HepG2 (cell line): ENCODE measurements around the gene AKR7A2. TPM values are rescaled to one million over a fixed set of nuclear protein-coding genes. Genes with fewer than 3 reads are reported as not detected.
A peak's percentile ranks its signal among the peaks of the same experiment; 100 is the strongest.

Experiments
- ATAC-seq: fragments of 200-7000 bp; cut with Tn5 transposase; 3 replicates; pipeline ENCODE4 v1.9.1; 2020; ENCODE audit warnings: mild to moderate bottlenecking, moderate library complexity
- BruUV-seq: library from RNA; stranded (reverse); fragments of 400-500 nt; replicated peaks from 2 replicates; lab custom pipeline; 2021; lab: Mats Ljungman, UMichigan
- CTCF ChIA-PET: fragments of 300-600 bp; formaldehyde crosslinking; extraction: SDS; loops from one replicate; lab custom pipeline; 2021; ENCODE audit warnings: low total read pairs, inconsistent platforms, low intra/inter-chr PET ratio; lab: Yijun Ruan, JAX
- POLR2A ChIA-PET: fragments of 350-600 bp; sonication (Branson Sonifier 250); formaldehyde crosslinking; loops from one replicate; lab custom pipeline; 2020; ENCODE audit warnings: antibody characterized with exemption, inconsistent platforms; lab: Yijun Ruan, JAX
- DNase-seq: peaks from one replicate; pipeline ENCODE4 v3.0.0-alpha.2; 2015; ENCODE audit warnings: low spot score
- FAIRE-seq: peaks from 3 replicates; lab custom pipeline; 2011; peaks lifted over from hg19 to GRCh38; lab: Jason Lieb, UNC
- H2AFZ ChIP-seq: one replicate; pipeline ENCODE4 v1.6.1; 2011; ENCODE audit warnings: low read length, inconsistent platforms
- H3K27ac ChIP-seq: fragments of 300-600 bp; 3 replicates; pipeline ENCODE4 v1.8.0; 2011; ENCODE audit warnings: mixed run types, mild to moderate bottlenecking, mixed read lengths, low read length, inconsistent platforms; ENCODE audit not compliant: insufficient read depth; ENCODE audit errors: extremely low read length
- H3K27me3 ChIP-seq, 2 experiments: fragments of 200-600 bp in 1 of 2; 2 replicates in 1 of 2; 3 replicates in 1 of 2; pipeline versions ENCODE4 v1.6.0 to v1.8.0; 2011; ENCODE audit warnings: low read length in 2 of 2, mild to moderate bottlenecking in 2 of 2, moderate library complexity in 2 of 2, inconsistent platforms in 1 of 2; ENCODE audit not compliant: insufficient read depth in 2 of 2, control insufficient read depth in 1 of 2
- H3K36me3 ChIP-seq, 2 experiments: fragments of 200-600 bp in 1 of 2; replicated peaks in 1 of 2; 2 replicates in 1 of 2; 3 replicates in 1 of 2; pipeline versions ENCODE4 v1.5.1 to v1.8.0; 2011; ENCODE audit warnings: low read length in 2 of 2, inconsistent platforms in 1 of 2; ENCODE audit not compliant: insufficient read depth in 2 of 2, control insufficient read depth in 1 of 2
- H3K4me1 ChIP-seq: 2 replicates; pipeline ENCODE4 v1.5.1; 2012; ENCODE audit warnings: low read length, inconsistent platforms; ENCODE audit not compliant: insufficient read depth
- H3K4me2 ChIP-seq: 2 replicates; pipeline ENCODE4 v1.6.0; 2011; ENCODE audit warnings: low read depth, low read length, inconsistent platforms
- H3K4me3 ChIP-seq, 3 experiments: fragments of 200-600 bp in 1 of 3; sonication (generic), shearing (Covaris generic) in 1 of 3; replicated peaks in 1 of 3; 2 replicates each; pipeline ENCODE4 v1.5.1; 2011 to 2016; ENCODE audit warnings: low read length in 3 of 3, inconsistent platforms in 2 of 3, low read depth in 2 of 3, mild to moderate bottlenecking in 2 of 3, control low read depth in 1 of 3, mixed read lengths in 1 of 3; ENCODE audit not compliant: insufficient read depth in 1 of 3
- H3K79me2 ChIP-seq: one replicate; pipeline ENCODE4 v1.6.1; 2011; ENCODE audit warnings: low read length, inconsistent platforms; ENCODE audit not compliant: insufficient read depth
- H3K9ac ChIP-seq: 2 replicates; pipeline ENCODE4 v1.6.0; 2011; ENCODE audit warnings: mild to moderate bottlenecking, low read depth, low read length, inconsistent platforms; ENCODE audit not compliant: insufficient read depth
- H3K9me3 ChIP-seq: 2 replicates; pipeline ENCODE4 v1.5.1; 2012; ENCODE audit warnings: mild to moderate bottlenecking, low read length
- H4K20me1 ChIP-seq: 2 replicates; pipeline ENCODE4 v1.6.0; 2011; ENCODE audit warnings: inconsistent platforms, mild to moderate bottlenecking, low read length, moderate library complexity; ENCODE audit not compliant: insufficient read depth
- NONO ChIP-seq, 2 experiments: fragments of 450-650 bp in 1 of 2; sonication (generic) in 1 of 2; formaldehyde crosslinking in 1 of 2; IDR thresholded peaks in 1 of 2; conservative IDR thresholded peaks in 1 of 2; 2 replicates each; pipeline versions ENCODE4 v1.6.1 to v1.8.0; 2017 to 2022; ENCODE audit warnings: mild to moderate bottlenecking in 1 of 2, missing genetic modification reagents in 1 of 2, moderate library complexity in 1 of 2
- POLR2A ChIP-seq, 2 experiments: IDR thresholded peaks; 2 replicates each; pipeline ENCODE4 v1.6.1; 2011; ENCODE audit warnings: low read depth in 2 of 2, low read length in 2 of 2, mild to moderate bottlenecking in 1 of 2, moderate library complexity in 1 of 2; ENCODE audit not compliant: insufficient read depth in 1 of 2
- ZMYM4 ChIP-seq: sonication (generic); formaldehyde crosslinking; IDR thresholded peaks from 2 replicates; pipeline ENCODE4 v1.8.1; 2023; ENCODE audit warnings: mild to moderate bottlenecking, missing genetic modification reagents
- ZNF124 ChIP-seq: sonication (generic); formaldehyde crosslinking; IDR thresholded peaks from 2 replicates; pipeline ENCODE4 v1.4.0; 2020; ENCODE audit warnings: missing genetic modification reagents
- ZNF629 ChIP-seq: sonication (generic); formaldehyde crosslinking; conservative IDR thresholded peaks from 2 replicates; pipeline ENCODE4 v1.5.0; 2020; ENCODE audit warnings: missing genetic modification reagents
- ZNF644 ChIP-seq: IDR thresholded peaks from 2 replicates; pipeline ENCODE4 v1.6.1; 2016; ENCODE audit warnings: low read depth
- ZNF83 ChIP-seq: sonication (generic); formaldehyde crosslinking; IDR thresholded peaks from 2 replicates; pipeline ENCODE4 v1.4.0; 2020; ENCODE audit warnings: missing genetic modification reagents, mild to moderate bottlenecking, borderline replicate concordance
- WGBS: methylation state at CpG from one replicate; pipeline ENCODE4 v1.1.6; 2017; ENCODE audit warnings: low lambda C conversion rate; 5-methylcytosine and 5-hydroxymethylcytosine counted together
- in situ Hi-C: cut with HindIII; loops from 2 replicates; pipeline ENCODE4 v1.10.0; 2017; ENCODE audit warnings: low pct_unique_long_range_greater_than_20kb; ENCODE audit not compliant: extremely low pct_ligation_motif_present
- intact Hi-C: fragments of 100-400 bp; cut with micrococcal nuclease; formaldehyde crosslinking; loops from one replicate; pipeline ENCODE4 v1.10.0; 2022; ENCODE audit not compliant: unreplicated experiment
- polyA plus RNA-seq, 8 experiments: library from polyadenylated mRNA; depleted of rRNA in 3 of 8; stranded (reverse) in 7 of 8; unstranded in 1 of 8; fragments of >200 nt; fragmentation: Illumina TruSeq in 4 of 8; extraction: Trizol in 4 of 8; gene quantifications; 2 replicates each; pipeline versions ENCODE4 v1.2.1 to v1.2.3, GENCODE V29; 2011 to 2016; ENCODE audit warnings: low read depth in 4 of 8, missing spikeins in 1 of 8, mixed read lengths in 1 of 8; ENCODE audit not compliant: insufficient read depth in 1 of 8
- total RNA-seq, 5 experiments: library from RNA; depleted of rRNA; stranded (reverse); fragments of >200 nt; fragmentation: Illumina TruSeq; extraction: Trizol; gene quantifications; 2 replicates each; pipeline ENCODE4 v1.2.3, GENCODE V29; 2016; ENCODE audit warnings: low read depth in 1 of 5

The AKR7A2 gene
- total and polyA plus RNA-seq, 2 of the 13 experiments (the other 11 are each of a cell fraction or from before 2014, with no cell fraction given): 45.2 to 75.6 TPM

DNA sequence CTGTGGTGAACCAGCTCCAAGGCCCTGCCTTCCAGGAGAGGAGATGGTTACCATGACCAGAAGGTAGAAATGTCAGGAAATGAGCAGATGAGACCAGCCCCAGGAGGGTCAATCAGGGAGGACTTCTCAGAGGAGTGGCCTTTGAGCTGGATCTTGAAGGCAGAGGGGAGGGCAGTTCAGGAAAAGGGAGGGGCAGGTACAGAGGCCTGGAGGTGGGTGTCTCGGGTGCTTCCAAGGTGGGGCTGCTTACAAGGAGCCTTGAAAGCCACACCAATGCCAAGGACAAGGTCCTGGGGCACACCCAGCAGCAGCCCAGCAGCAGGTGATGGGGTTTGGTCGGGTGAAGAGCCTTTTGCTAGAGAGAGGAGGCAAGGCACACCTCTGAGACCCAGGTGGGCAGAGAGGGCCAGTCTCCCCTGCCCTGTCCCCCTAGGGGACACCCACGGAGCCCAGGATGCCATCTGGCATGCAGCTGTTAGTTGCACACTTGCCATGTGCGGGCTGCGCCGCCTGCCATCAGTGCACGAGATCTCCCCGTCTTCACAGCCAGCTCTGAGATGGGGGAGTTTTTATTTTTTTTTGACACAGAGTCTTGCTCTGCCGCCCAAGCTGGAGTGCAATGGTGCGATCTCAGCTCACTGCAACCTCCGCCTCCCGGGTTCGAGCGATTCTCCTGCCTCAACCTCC lies 18.6 kb upstream of the AKR7A2 start:
- no peak overlapping the region for H2AFZ ChIP-seq
- TF ChIP-seq ZNF644 (CRISPR knock-in tag) (no peak), POLR2A (IDR thresholded peaks at IDR 0.05; ENCODE audit: insufficient read depth in 1 of 2, low read depth in 2 of 2, low read length in 2 of 2) (peak in 1 of 2 experiments; percentile 12; a peak in 1 of 4 replicates)
- no peaks in the 10 kb centered on the region for H3K4me1 ChIP-seq
- POLR2A ChIA-PET: interaction anchor here (1.0 to 1.4 kb wide), 2 partner anchors 18 kb away, joined by 3 to 4 read pairs; partner anchors contain the start of genes AKR7A2 and SLC66A1
- no peaks in the 10 kb centered on the region for H3K79me2 ChIP-seq
- no peaks in the 10 kb centered on the region for H4K20me1 ChIP-seq
- H3K4me3 ChIP-seq: no peak overlapping the region
- no peak overlapping the region for H3K4me2 ChIP-seq
- in situ Hi-C loops (no loop called here), intact Hi-C loops (no loop called here)
- CTCF ChIA-PET: no interaction called here
- no peak overlapping the region for H3K27ac ChIP-seq
- BruUV-seq: no TSS peak
- ATAC-seq (no peak; the same call in 2 of the 3 replicates), FAIRE-seq (no peak), DNase-seq (no peak)
- H3K27me3 ChIP-seq: no peaks in the 10 kb centered on the region
- peaks cover 11 to 21% of the 10 kb centered on the region in 2 experiments; a peak in 4 of 5 replicates for H3K36me3 ChIP-seq
- over 99% methylated on average over 7 of the region's 14 CpGs for WGBS
- H3K9ac ChIP-seq: no peak overlapping the region
- H3K9me3 ChIP-seq: no peaks in the 10 kb centered on the region

- no peak overlapping the region for H3K27ac ChIP-seq
- BruUV-seq: no TSS peak
- 98% methylated on average over 5 of the region's 5 CpGs for WGBS
- no peak overlapping the region for H2AFZ ChIP-seq
- POLR2A ChIA-PET: interaction anchor here (1.4 kb wide), 1 partner anchor 17 kb away, joined by 4 read pairs; the partner anchor contains the start of genes AKR7A2 and SLC66A1
- no peak overlapping the region for H3K4me2 ChIP-seq
- H3K4me1 ChIP-seq: no peaks in the 10 kb centered on the region
- no peak for DNase-seq
- H3K79me2 ChIP-seq: no peaks in the 10 kb centered on the region
- no peak overlapping the region for H3K9ac ChIP-seq
- H3K4me3 ChIP-seq: no peak overlapping the region
- FAIRE-seq: no peak
- H3K27me3 ChIP-seq: no peaks in the 10 kb centered on the region
- no peaks in the 10 kb centered on the region for H4K20me1 ChIP-seq
- no peaks in the 10 kb centered on the region for H3K9me3 ChIP-seq
- intact Hi-C loops (no loop called here), in situ Hi-C loops (no loop called here)
- CTCF ChIA-PET: no interaction called here
- ATAC-seq: no peak
- peaks cover 16 to 31% of the 10 kb centered on the region in 2 experiments for H3K36me3 ChIP-seq
- TF ChIP-seq ZMYM4: no peak
- TF ChIP-seq NONO (IDR thresholded peaks at IDR 0.05): no peak
- no peak for TF ChIP-seq NONO (CRISPR knock-in tag; conservative IDR thresholded peaks at IDR 0.05)
- TF ChIP-seq ZNF83: no peak
- TF ChIP-seq ZNF124 (CRISPR knock-in tag): no peak
- 0 out of 2 replicates have a peak, but pooled peaks have one; percentile 18 for TF ChIP-seq ZNF629 (CRISPR knock-in tag)
- TF ChIP-seq, all 625 proteins: peak for 1
Measured at GRCh38 chr1:19329611-19330010, 17.7 kb upstream of the AKR7A2 start.
